ENCODE measurements around the gene C22orf39. TPM values are rescaled to one million over a fixed set of nuclear protein-coding genes. Genes with fewer than 3 reads are reported as not detected.

C22orf39 gene
- total and polyA plus RNA-seq, 9 donors = 25.7 to 58.9 (median 33.5) TPM

DNA sequence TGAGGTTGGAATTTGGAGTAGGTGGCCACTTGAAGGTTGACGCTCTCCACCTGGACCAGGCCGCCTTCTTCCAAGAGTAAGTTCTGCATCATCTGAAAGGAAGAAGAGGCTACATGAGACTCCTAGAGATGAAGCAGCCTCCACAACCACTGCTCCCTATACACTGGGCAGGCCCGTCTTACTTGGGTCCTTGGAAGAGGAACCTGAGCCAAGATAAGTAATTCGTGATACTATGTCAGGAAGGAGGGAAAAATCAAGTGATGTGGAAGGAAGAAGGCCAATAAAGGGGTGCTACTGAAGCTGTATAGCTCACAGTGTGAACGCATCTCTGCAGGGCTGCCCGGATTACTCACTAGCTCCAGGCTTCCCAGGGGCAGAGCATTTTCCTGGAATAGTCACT, 20.4 kb upstream of the C22orf39 start:
- DNase-seq = no peak
- WGBS, 3 donors = 84 to 92% (median 89%) methylated on average over 6 of the region's 6 CpGs

DNA sequence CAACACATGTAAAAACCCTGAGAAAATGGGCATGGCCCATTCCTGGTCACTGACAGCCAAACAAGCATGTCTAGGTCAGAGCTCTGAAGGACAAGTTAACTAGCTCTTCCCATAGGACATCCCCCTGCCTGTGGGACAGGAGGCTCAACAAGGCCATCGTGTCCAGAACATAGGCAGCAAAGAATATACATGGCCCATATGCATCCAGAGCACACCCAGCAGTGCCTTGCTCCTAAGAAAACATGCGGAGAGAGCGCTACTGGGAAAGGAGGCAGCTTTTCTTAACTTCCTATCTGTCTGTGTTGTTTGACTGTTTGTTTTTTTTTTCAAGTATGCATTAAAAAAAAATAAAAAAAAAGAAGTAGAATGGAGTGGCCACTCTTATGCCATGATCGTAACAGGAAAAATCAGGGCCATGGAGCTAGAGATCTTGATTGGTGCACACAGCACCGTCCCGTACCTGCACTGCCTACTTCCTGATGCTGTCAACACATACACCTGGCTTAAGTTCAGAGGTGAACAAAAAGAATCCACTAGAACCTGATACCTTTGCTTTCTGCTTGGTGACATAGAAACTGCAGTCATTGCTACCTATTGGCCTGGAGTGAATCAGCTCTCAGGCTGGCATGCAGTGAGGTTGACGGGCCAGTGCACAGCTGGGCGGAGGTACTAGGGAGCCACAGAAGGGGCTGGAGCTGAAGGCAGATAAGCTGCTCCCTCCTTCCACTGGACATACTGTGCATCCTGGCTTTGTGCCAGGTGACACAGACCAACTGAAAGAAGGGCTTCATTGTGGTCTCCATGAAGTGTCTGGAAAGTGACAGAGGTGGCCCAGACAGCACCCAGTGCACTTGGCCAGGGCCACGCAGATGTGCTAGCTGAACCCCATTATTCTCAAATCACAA, 19.6 kb upstream of the C22orf39 start:
- Histone ChIP-seq H3K27me3 (no peaks in the 10 kb centered on the region), H3K4me1 (ENCODE audit: insufficient read depth) (no peaks in the 10 kb centered on the region), H3K36me3 (no peaks in the 10 kb centered on the region), H3K9me3 (no peaks in the 10 kb centered on the region), H3K4me3 (no peak overlapping the region), H3K27ac (no peak overlapping the region)
- WGBS, 3 donors = 92 to 93% (median 92%) methylated on average over 9 of the region's 9 CpGs
- DNase-seq = no peak
- TF ChIP-seq POLR2A (IDR thresholded peaks at IDR 0.05) (no peak), EP300 (IDR thresholded peaks at IDR 0.05) (no peak)
- TF ChIP-seq, protein P1, sequence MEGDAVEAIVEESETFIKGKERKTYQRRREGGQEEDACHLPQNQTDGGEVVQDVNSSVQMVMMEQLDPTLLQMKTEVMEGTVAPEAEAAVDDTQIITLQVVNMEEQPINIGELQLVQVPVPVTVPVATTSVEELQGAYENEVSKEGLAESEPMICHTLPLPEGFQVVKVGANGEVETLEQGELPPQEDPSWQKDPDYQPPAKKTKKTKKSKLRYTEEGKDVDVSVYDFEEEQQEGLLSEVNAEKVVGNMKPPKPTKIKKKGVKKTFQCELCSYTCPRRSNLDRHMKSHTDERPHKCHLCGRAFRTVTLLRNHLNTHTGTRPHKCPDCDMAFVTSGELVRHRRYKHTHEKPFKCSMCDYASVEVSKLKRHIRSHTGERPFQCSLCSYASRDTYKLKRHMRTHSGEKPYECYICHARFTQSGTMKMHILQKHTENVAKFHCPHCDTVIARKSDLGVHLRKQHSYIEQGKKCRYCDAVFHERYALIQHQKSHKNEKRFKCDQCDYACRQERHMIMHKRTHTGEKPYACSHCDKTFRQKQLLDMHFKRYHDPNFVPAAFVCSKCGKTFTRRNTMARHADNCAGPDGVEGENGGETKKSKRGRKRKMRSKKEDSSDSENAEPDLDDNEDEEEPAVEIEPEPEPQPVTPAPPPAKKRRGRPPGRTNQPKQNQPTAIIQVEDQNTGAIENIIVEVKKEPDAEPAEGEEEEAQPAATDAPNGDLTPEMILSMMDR (IDR thresholded peaks at IDR 0.05) = no peak
- intact Hi-C loops (cut with DNase I) = no loop called here

More for the DNA sequence above, 20.4 kb upstream of the C22orf39 start:
- Histone ChIP-seq H3K4me1 (ENCODE audit: insufficient read depth) (no peaks in the 10 kb centered on the region), H3K4me3 (no peak overlapping the region), H3K36me3 (no peaks in the 10 kb centered on the region), H3K27ac (no peak overlapping the region), H3K9me3 (no peaks in the 10 kb centered on the region), H3K27me3 (no peaks in the 10 kb centered on the region)
- intact Hi-C loops (cut with DNase I) = no loop called here
- TF ChIP-seq, protein P1 (IDR thresholded peaks at IDR 0.05) = no peak
- TF ChIP-seq EP300 (IDR thresholded peaks at IDR 0.05) (no peak), POLR2A (IDR thresholded peaks at IDR 0.05) (no peak)

DNA sequence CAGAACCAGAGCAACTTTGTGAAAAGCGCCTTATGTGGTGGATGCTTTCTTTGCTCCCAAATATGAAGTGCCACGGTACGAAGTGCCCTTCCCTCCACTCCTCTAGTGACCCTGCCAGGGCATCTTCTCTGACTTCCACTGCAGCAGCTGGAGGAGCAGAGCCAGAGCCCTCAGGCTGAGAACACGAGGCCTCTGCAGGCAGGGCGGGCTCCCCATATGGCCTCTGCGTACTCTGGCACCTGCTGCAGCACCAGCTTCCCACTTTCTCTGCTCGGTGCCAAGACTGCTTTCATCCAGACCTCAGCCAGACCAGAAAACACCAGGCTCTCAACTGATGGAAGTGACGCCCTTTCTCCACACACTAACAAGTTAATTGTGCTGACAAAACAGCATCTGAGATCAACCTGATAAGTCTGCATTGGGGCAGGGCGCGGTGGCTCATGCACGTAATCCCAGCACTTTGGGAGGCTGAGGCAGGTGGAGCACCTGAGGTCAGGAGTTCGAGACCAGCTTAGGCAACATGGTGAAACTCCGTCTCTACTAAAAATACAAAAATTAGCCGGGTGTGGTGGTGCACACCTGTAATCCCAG, 18.7 kb upstream of the C22orf39 start:
- DNase-seq = no peak
- no peaks in the 10 kb centered on the region for H3K9me3 ChIP-seq
- intact Hi-C loops (cut with DNase I) = no loop called here
- TF ChIP-seq EP300 (IDR thresholded peaks at IDR 0.05) (no peak), POLR2A (IDR thresholded peaks at IDR 0.05) (no peak)
- TF ChIP-seq, protein P1 (IDR thresholded peaks at IDR 0.05) = no peak
- H3K36me3 ChIP-seq = no peaks in the 10 kb centered on the region
- no peaks in the 10 kb centered on the region for H3K4me1 ChIP-seq (ENCODE audit: insufficient read depth)
- no peaks in the 10 kb centered on the region for H3K27me3 ChIP-seq
- H3K27ac ChIP-seq = no peak overlapping the region
- WGBS, 3 donors = 86 to 90% (median 86%) methylated on average over 14 of the region's 14 CpGs
- no peak overlapping the region for H3K4me3 ChIP-seq

DNA sequence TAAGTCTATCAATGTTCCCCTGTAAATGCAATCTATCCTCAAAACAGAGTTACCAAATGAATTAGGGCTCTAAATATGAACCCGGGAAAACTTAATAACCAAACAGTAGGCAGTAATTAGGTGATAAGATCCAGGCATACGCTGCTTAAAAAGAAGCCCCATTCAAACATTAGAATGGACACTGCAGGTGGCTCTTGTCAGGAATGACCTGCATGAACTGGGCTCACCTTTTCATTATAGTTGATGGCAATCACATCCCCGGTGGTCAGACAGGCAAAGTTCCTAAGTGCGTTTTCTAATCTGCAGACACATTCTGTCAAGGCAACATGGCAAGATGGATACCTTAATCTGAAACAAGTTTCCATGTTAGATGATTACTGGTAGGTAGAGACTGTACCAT, 17.5 kb upstream of the C22orf39 start:
- H3K36me3 ChIP-seq = no peaks in the 10 kb centered on the region
- H3K4me1 ChIP-seq (ENCODE audit: insufficient read depth) = no peaks in the 10 kb centered on the region
- TF ChIP-seq EP300 (IDR thresholded peaks at IDR 0.05) = no peak
- TF ChIP-seq, protein P1 (IDR thresholded peaks at IDR 0.05) = no peak
- TF ChIP-seq POLR2A (IDR thresholded peaks at IDR 0.05) = no peak
- H3K27me3 ChIP-seq = no peaks in the 10 kb centered on the region
- WGBS, 3 donors = 77 to 80% (median 79%) methylated on average over 4 of the region's 4 CpGs
- H3K4me3 ChIP-seq = no peak overlapping the region
- H3K9me3 ChIP-seq = no peaks in the 10 kb centered on the region
- intact Hi-C loops (cut with DNase I) = no loop called here
- no peak for DNase-seq
- H3K27ac ChIP-seq = no peak overlapping the region

Measured in ovary (tissue), 9 donors.